Retinal pigment epithelial cell (primary cell): ENCODE data around the gene MRS2.
"Not testable (repeated sequence)": the region's sequence is repeated elsewhere in the genome, so short reads cannot be mapped to it uniquely, and the experiment has no call there.

Experiments
- DNase-seq: peaks from one replicate; pipeline ENCODE4 v3.0.0-alpha.2; 2010; ENCODE audit warnings: low read depth
- H3K4me3 ChIP-seq: 2 replicates; pipeline ENCODE4 v1.5.1; 2011; ENCODE audit warnings: mild to moderate bottlenecking, low read length, control low read depth, moderate library complexity
- CTCF ChIP-seq: conservative IDR thresholded peaks from 2 replicates; pipeline ENCODE4 v1.5.1; 2011; ENCODE audit warnings: low read depth, low read length, control low read depth, inconsistent platforms

Gene MRS2

DNA sequence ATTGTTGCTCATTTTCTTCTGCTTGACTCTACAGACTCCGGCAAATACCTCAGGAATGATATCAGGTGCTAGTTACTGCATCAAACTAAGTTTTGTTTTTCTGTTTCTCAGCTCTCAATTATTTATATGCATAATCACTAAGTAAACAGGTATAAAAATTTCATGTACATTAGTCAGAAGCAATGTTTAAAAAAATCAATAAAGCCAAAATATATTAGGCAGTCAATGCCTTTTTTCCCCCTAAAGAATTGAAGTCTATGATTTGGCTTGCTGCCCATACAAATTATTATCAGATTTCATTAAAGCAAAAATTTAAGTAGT is 20.6 kb upstream of the MRS2 start:
- DNase-seq: no peak
- no peak overlapping the region for H3K4me3 ChIP-seq
- TF ChIP-seq CTCF: no peak

DNA sequence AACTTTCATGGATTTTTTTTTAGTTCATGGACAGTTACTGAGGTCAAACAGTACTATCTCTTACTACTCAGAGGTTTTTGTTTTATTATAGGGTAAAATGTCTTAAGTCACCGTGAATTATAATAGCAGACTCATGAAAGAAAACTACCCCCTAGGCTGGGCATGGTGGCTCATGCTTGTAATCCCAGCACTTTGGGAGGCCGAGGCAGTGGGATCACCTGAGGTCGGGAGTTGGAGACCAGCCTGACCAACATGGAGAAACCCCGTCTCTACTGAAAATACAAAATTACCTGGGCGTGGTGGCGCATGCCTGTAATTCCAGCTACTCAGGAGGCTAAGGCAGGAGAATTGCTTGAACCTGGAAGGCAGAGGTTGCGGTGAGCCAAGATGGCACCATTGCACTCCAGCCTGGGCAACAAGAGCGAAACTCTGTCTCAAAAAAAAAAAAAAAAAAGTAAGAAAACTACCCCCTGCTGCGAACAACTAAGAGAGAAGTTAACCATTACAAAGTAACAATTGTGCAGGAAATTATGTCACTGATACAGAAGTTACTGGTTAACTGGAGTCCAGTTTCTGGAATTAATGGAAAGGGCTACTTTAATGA is 19.7 kb upstream of the MRS2 start:
- not testable (repeated sequence) for H3K4me3 ChIP-seq

GRCh38 chr6:24384369-24385130 is 18.2 kb upstream of the MRS2 start:
- not testable (repeated sequence) for H3K4me3 ChIP-seq, DNase-seq

More for the DNA sequence above, 19.7 kb upstream of the MRS2 start:
- not testable (repeated sequence) for DNase-seq

GRCh38 chr6:24385536-24386269 is 17.0 kb upstream of the MRS2 start:
- TF ChIP-seq CTCF: no peak

GRCh38 chr6:24387818-24388217 is 14.9 kb upstream of the MRS2 start:
- H3K4me3 ChIP-seq: no peak overlapping the region
- no peak for DNase-seq
- TF ChIP-seq CTCF: no peak

More at GRCh38 chr6:24385536-24386269, 17.0 kb upstream of the MRS2 start:
- DNase-seq: no peak
- no peak overlapping the region for H3K4me3 ChIP-seq

DNA sequence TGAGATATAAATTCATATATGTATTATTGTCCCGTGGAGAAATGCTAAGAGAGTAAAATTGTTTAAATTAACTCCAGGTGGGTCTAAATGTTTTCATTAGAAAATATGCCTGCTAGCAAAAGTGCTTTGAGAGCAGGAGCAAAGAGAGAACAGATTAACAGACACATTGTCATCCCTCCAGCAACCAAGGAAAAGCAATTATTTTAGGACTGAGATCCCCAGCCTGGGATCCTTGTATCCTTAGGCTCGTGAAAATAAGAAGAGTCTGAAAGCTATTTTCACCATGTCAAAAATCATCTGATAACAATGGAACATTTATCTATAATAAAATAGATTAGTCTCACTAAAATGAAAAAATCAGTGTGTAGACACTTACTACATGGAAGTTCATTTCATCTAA is 11.5 kb upstream of the MRS2 start:
- TF ChIP-seq CTCF: no peak
- DNase-seq: no peak
- H3K4me3 ChIP-seq: no peak overlapping the region

GRCh38 chr6:24391756-24392405 is 10.9 kb upstream of the MRS2 start:
- no peak for TF ChIP-seq CTCF
- H3K4me3 ChIP-seq: no peak overlapping the region
- DNase-seq: no peak
